GM13976 (cell line): ENCODE data around the gene MORN1.

ENCODE experiments used
- DNase-seq: peaks from one replicate; pipeline ENCODE4 v3.0.0; 2012; ENCODE audit warnings: low spot score
- in situ Hi-C: fragments of 300-500 bp; cut with MboI; formaldehyde crosslinking; loops from one replicate; pipeline ENCODE4 v1.12.0; 2022; ENCODE audit warnings: low sequenced_read_pairs, mixed read lengths, inconsistent platforms; ENCODE audit not compliant: unreplicated experiment
- TF ChIP-seq, protein P1 (sequence below): IDR thresholded peaks from 2 replicates; pipeline ENCODE4 v1.5.1; 2012; ENCODE audit warnings: borderline replicate concordance, mild to moderate bottlenecking; ENCODE audit not compliant: insufficient read depth; ENCODE audit errors: extremely low read depth, missing control alignments, control extremely low read depth

The MORN1 gene

DNA sequence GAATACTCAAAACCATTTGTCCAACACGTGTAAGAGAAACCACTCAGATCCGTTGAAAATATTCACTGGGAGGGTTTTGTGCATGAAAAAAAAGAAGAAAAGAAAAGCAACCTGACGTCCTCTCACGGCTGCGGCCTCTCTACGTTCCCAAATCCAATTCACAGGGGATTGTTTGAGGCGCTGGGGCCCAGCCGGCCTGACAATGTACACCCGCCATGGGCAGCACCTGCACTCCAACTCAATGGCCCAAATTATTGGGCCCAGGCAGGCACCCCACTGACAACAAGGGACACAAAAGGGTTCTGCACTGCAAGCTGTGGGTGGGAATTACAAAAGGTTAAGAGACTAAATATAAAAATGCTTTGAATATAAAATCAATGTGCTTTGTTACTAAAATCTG is 41.5 kb downstream of the MORN1 start:
- DNase-seq = no peak
- in situ Hi-C loops = no loop called here

GRCh38 chr1:2348346-2349325 is 42.7 kb downstream of the MORN1 start:
- TF ChIP-seq, protein P1, sequence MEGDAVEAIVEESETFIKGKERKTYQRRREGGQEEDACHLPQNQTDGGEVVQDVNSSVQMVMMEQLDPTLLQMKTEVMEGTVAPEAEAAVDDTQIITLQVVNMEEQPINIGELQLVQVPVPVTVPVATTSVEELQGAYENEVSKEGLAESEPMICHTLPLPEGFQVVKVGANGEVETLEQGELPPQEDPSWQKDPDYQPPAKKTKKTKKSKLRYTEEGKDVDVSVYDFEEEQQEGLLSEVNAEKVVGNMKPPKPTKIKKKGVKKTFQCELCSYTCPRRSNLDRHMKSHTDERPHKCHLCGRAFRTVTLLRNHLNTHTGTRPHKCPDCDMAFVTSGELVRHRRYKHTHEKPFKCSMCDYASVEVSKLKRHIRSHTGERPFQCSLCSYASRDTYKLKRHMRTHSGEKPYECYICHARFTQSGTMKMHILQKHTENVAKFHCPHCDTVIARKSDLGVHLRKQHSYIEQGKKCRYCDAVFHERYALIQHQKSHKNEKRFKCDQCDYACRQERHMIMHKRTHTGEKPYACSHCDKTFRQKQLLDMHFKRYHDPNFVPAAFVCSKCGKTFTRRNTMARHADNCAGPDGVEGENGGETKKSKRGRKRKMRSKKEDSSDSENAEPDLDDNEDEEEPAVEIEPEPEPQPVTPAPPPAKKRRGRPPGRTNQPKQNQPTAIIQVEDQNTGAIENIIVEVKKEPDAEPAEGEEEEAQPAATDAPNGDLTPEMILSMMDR = no peak
- DNase-seq = no peak
- in situ Hi-C loops = no loop called here

More for the DNA sequence above, 41.5 kb downstream of the MORN1 start:
- TF ChIP-seq, protein P1 = no peak

DNA sequence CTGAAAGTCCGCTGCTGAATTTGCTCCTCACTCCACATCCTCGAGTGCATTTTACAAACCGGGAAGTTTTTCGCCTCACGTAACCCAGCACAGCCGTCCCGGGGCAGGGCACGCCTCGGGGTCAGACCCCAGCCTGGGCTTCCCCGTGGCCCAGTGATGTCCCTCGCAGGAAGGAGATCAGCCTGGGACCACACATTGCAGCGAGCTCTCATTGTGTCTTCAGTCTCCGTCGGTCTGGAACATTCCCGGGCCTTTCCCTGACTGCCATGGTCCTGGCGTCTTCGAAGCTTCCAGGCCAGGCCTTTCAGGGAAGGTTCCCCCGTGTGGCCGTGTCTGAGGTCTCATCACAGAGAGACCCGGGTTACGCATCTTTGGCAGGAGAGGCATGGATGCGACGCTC is 43.5 kb downstream of the MORN1 start:
- TF ChIP-seq, protein P1 = no peak
- no peak for DNase-seq
- in situ Hi-C loops = no loop called here

GRCh38 chr1:2347409-2347785 is 44.0 kb downstream of the MORN1 start:
- in situ Hi-C loops = no loop called here
- TF ChIP-seq, protein P1 = no peak
- DNase-seq = no peak

DNA sequence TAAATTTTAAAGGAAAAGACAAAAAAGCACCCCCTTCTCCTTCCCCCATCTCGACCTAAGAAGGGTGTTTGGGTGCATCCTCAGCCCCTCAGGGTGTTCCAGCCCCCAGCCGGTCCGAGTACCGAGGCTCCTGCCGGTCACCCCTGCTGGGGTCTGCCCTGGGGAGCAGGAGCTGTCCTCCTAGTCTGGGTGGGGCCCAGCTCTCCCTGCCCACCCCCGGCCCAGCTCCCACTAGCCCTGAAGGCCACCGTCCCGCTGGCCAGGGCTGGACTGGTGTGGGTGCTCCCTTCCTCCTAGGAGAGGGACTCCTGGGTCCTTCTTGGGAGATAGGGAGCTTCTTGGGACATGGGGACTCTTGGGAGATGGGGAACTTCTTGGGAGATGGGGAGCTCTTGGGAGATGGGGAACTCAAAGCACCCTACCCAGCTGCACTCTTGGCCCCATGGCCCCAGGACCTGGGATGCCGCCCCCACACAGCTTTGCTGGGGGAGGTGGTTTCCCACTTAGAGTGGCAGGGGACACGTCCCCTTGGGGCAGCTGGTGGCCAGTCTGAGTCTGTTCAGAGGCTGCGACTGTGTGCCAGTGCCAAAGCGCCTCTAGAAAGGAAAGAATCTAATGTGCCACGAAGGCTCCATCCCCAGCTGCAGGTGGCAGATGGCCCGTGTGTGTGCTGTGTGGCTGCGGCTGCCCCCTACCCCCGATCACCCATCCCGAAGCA is 44.5 kb downstream of the MORN1 start:
- DNase-seq = no peak
- in situ Hi-C loops = no loop called here
- TF ChIP-seq, protein P1 = no peak

DNA sequence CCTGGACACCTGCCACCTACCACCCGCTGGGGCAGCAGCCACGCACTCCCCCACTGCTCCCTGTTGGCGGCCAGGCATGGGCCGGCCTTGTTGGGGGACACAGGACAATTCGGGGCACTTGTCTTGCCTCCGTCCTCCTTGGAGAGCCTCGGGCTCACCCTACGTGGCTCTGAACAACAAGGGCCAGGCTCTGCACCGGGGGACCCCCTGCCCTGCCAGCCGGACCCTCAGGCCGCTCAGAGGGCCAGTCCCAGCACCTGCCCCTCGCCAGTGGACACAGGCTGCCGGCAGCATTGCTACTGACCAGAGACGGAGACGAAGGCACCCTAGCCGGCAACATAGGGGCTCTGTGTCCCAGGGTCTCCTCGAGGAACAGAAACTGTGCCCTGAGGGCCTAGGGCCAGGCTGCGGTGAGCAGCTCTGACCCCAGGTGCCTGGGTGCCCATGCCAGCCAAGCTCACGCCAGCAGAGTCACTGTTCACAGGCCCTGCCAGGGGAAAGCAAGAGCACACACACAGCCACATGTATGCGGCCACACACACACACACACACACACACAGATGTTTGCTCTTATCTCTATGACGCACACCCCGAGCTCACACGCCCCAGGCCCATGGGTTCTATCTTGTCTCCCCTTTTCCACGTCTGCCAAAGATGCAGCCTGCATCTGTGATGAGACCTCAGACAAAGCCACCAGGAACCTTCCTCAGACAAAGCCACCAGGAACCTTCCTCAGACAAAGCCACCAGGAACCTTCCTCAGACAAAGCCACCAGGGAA is 45.9 kb downstream of the MORN1 start:
- in situ Hi-C loops = no loop called here
- no peak for DNase-seq
- TF ChIP-seq, protein P1 = no peak
